Activated T-helper 1 cell treated with anti-CD3 and anti-CD28 coated beads, Interleukin-2, amount 50 U/mL, for 16 hours (primary cell): Measurements from ENCODE around the gene TFEB.

Experiments
- DNase-seq, 2 donors: peaks; one replicate each; pipeline ENCODE4 v3.0.0-alpha.2; 2020; ENCODE audit warnings: low read depth in 1 of 2, low spot score in 1 of 2

Gene TFEB

DNA sequence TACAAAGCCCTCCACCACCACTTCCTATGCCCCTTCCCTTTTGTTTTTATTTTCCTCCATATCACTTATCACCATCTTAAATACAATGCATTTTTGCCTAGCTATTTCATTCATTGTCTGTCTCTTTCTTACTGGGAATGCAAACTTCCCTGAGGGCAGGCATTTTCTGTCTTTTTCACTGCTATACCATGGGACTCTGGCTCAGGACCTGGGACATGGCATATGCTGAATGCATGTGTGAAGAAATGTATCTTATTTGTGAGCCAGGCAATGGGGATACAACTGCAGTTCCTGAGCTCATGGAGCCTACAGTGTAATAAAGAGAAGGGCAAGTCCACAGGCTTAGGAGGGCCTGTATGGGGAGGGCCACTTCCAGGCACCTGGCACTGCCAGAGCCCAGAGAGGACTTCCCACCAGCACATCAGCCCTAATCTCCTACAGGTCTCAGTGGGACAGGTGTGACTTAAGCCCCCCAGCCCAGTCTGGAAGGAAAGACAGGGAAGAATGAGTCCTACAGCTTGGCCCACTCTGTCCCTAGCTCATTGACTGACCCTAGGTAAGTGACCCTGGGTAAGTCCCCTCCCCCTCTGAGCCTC lies 43.2 kb downstream of the TFEB start:
- DNase-seq, result no peak

DNA sequence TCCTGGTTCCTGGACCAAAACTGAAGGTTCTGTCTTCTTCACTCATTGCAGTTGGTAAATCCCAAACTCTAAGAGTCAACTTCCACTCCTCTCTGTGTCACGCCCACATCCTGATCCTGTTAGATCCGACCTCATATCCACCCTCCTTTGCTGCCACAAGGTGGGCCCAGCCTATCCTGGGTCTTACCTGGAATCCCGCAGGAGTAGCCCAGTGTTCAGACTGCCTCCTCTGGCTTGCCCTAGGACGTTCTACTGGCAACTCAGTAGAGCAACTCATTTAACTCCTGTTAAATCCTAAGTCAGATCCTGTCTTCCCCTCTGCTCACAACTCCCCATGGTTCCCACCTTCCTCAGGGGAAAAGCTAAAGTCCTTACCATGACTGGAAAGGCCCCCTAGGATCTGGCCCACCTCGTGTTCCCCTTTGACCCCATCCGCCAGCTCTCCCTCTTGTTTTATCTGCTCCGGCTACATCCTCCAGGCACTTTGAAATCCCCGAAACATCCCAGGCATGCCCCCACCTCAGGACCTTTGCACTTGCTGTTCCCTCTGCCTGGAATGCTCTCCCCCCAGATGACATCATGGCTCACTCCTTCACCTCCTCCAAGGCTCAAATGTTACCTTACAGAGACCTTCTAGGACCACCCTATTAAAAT lies 43.9 kb downstream of the TFEB start:
- no peak for DNase-seq

DNA sequence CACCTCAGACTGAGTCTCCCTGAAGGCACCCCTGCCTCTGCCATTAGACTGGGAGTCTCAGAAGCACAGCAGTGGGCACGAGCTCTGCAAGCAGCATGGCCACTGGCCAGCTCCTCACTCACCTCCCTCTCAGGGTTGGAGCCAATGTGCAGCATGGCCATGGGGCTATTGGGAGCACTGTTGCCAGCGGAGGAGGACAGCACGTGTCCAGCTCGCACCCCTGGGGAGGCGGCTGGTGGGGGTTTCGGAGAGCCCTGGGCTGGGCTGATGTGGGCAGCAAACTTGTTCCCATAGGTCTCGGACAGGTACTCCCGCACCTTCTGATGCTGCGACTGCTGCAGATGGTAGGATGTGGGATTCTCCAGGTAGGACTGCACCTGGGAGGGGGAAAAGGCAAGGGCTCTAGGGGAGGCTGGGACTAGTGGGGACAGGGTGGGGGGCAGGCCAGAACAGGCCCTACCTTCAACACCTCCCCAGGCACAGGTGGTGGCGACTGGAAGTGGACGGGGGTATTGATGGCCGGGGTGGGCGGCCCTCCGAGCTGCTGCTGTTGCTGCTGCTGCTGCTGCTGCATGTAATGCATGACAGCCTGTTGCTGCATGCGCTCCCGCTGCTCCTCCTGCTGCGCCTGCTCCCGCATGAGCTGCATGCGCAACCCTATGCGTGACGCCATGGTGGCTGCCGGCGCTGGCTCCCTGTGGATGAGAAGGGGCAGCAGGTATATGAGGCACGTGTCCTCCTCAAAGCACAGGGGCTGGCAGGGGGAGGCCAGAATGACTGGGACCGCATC lies 44.7 kb downstream of the TFEB start:
- no peak for DNase-seq

DNA sequence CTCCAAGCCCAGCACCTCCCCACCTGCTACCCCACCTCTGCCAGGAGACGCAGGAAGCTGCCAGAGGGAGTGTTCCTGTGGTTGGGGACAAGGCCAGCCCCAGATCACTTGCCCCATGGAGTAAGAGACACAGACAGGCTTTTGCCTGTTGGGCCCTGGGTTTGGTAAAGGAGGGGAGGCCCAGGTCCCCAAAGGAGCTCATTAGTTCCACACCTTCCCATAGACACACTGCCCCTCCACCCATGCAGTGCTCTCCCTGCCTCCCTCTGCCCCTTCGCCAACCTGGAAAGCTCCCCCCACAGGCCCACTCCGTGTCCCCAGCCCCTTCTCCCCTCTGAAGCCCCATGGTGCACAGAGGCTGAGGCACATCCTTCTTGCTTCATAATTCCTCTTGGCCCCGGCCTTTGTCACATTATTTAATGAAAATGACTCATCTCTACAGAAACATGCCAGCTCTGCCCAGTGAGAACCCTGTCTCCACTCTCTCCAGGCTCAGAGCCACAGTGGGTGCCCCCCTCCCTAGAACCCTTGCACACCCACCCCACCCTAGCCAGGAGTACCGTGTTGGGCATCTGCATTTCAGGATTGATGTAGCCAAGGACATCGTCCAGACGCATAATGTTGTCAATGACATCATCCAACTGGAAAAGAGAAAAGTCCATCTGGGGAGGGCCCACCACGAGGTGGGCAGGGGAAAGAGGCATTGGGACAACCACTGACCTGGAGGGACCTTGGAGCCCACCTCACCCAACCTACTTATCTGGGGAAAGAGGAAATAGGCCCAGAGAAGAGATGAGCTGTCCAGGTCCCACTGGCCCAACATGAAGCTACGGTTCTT lies 46.0 kb downstream of the TFEB start:
- DNase-seq, result no peak

DNA sequence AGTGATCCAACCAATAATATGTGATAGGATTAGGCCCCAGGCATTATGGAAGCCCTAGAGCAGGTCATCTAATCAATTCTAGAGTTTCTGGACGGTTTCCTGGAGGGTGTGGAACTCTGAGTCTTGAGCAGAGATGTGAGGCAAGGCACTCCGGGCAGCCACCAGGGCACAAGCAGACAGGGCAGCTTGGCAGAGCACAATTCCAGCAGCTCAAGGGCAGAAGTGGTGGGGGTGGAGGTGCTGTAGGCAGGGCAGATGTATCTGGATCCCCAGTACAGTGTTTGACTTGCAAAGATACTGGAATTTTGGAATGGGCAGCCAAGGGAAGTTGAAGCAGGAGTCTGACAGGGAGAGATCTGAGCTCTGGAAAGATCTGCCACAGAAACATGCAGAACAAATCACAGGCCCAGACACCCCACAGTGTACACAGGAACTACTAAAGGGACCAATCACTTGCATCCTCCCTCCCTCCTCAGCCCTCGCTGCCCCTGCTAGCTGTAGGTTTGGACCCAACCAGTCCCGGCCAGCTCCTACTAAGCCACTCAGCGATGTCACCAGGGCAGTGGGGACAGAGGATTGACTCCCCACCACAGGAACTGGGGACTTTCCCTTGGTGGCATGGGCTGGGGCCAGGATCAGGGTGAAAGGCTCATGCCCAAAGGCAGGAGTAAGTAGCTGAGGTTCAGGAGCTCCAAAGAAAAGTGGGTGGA lies 47.0 kb downstream of the TFEB start:
- no peak for DNase-seq

DNA sequence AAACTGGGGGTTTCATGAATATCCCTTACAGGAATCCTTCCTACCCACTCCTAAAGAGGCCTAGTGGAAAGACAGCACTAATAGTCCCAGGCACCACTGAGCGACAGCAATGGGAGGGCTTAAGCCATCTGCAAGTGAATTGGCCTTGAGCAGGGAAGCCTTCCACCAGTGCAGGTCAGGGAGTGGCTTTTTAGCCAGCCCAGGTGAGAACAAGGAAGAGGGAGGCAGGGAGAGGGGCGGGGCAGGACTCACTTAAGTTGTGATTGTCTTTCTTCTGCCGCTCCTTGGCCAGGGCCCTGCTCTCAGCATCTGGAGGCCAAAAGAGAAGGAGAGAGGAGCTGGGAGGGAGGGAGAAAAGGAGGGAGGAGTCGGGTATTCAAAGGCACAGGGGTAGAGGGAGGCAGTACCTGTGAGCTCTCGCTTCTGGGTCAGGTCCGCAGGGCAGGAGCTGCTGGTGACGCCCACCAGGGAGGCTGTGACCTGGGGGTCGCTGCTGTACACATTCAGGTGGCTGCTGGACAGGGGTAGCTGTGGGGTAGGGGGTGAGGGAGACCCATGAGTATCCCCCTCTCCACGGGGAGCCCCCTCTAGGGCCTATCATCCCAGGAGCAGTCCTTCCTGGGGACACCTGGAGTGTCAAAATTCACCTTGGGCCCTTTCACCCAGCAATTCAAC lies 47.8 kb downstream of the TFEB start:
- no peak for DNase-seq

DNA sequence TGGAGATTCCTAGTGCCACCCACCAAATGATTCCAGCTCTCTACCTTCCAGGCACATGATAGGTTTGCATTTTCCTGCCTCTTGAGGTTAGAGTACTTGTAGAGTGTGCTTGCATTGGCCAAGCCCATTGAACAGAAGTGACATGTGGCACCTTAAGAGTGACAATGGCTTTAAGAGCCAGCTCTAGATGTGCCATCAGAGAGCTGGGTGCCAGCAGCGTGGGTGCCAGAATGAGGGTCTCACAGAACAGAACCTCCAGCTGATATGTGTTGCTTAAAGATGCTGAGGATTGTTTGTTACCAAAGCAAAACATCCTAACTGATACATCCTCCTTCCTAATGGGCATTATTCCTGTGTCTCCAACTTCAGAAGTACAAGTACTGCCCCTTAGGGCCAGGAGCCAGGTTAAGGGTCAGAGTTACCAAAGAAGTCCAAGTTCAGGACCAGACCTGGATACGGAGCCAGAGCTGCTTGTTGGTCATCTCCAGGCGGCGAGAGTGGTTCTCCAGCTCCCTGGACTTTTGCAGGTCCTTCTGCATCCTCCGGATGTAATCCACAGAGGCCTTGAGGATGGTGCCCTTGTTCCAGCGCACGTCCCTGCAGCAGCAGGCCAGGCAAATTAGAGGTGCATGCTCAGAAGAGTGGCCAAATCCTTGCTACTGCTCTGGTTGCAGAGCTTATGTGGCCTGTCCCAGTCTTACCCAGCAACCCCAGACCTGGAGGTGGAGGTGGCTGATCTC lies 49.6 kb downstream of the TFEB start:
- no peak for DNase-seq

DNA sequence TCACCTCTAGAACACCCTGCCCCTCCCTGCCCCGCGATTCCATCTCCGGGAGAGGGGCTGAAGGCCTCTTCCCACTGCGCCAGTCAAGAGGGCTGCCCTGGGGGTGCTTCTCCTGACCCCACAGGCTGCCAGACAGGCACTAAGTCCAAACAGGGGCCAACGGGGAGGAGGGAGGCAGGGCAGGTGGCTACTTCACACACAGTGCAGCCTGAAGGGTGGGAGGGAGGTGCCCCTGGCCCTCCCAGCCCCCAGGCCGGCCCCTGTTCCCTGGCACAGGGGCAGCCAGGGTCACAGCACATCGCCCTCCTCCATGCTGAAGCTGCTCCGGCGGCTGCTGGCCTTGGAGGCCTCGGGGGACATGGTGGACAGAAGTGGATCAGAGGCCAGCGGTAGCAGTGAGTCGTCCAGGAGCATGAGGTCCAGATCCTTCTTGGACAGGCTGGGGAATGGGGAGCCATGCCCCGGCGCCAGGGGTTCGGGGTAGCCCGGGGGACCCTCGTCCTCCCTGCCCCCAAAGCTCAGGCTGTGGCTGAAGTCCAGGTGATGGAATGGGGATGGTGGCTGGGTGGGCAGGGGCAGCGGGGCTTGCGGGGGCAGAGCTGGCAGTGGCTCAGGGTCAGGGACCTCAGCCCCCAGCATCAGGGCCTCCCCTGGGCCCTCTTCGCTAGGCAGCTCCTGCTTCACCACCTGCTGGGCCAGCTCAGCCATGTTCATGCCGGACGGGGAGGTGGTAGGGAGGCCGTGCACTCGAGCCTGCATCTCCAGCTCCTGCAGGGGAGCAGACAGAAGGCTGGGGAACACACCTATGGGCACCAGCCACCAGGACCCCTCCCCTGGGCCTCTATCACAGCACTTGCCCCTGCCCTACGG lies 50.9 kb downstream of the TFEB start:
- no peak for DNase-seq

DNA sequence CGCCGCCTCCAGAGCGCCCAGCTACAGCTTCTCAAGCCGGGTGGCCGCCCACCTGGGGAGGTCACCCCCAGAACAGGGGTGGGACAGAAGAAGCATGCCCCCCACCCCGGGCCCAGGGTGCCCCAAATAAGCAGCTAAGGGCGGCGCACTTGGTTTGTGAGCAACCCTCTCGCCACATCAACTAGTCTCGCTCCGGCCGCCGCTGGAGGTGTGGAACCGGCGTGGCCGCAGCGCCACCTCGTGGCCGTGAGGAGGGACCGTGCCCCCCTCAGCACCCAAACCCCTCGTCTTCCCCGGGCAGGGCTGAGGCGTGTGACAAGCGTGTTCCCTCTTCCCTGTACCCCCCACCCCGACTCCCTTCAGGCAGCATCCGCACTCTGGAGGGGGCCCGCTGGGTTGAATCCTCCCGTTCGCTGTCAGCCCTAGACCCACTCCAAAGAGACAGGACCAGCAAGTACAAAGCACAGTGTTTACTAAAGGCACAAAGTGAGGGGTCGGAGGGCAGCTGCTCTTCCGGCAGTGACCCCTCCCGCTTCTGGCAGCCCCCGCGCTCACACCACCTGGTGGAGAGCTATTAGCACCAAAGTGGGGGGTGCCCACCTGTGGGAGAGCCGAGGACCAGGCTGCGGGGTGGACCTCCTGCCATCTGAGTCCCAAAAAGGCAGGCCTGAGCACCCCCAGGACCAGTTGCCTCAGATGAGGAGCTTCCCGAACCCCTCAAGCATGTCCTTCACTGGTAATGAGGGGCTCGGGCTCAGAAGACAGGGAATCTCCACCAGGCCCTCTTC lies 51.7 kb downstream of the TFEB start:
- peak; percentile 64 to 68 for DNase-seq

DNA sequence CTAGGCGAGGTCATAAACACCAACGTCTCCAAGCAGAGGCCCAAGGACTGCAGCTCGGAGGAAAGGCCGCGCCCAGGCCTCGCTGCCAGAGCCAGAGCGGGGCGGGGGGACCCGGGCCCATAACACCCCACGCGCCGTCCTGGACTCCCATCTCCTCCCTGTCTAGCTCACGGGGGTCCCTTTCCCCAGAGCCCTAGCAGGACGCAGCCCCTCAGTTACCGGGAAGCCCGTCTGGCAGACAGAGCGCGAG lies 52.2 kb downstream of the TFEB start:
- no peak for DNase-seq

DNA sequence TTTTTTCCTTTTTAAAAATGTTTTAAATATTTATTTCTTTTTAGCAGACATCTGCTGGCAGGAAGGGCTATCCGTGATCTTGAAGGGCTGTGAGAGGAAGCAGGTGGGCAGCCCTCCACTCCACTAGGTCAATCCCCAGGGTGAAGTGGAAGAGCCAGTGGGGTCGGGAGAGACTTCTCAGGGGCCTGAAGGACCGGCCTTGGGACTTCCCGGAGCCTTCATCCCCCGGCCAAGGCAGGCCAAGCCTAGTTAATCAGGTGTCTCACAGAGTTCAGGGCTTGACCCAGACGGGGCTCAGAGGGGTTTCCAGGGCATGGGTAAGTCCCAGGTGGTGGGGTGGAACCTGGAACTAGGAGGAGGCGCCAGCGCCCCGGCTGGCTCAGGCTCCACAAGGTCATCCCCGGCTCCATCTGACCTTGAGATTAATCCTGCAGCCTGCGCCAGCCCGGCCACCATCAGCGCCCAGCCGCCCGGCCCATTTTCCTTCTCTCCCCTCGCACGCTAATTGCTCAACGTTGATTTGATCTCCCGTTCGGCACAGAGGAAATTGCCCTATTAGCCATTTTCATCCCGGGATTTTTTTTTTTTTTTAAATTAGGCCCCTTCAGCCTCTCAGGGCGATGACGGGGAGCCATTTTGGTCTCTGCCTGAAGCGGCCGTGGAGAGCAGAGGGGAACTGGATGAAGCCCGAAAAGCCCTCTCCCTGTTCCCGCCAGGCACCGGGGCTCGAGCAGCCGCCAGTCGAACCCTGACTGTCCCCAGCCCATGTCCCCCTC lies 52.7 kb downstream of the TFEB start:
- no peak for DNase-seq

DNA sequence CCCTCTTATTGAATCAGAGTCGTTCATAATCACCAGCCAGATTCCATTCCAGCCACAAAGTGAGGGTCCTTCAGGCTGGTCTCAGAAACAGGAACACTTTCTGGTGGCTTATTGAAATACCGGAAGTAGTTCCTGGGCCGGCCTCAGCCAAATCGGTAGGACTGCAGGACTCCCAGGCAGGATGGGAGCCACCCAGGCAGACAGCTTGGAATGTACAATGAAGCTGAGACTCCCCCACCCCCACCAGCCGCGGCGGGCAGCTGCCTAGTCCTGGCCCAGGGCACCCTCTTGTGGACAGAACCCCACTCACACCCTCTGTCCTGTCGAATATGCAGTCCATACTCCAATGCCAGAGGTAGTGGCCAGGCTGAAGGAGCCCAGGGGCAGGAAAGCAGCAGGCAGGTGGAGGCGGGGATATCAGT lies 53.3 kb downstream of the TFEB start:
- peak; percentile 33 to 44 for DNase-seq

DNA sequence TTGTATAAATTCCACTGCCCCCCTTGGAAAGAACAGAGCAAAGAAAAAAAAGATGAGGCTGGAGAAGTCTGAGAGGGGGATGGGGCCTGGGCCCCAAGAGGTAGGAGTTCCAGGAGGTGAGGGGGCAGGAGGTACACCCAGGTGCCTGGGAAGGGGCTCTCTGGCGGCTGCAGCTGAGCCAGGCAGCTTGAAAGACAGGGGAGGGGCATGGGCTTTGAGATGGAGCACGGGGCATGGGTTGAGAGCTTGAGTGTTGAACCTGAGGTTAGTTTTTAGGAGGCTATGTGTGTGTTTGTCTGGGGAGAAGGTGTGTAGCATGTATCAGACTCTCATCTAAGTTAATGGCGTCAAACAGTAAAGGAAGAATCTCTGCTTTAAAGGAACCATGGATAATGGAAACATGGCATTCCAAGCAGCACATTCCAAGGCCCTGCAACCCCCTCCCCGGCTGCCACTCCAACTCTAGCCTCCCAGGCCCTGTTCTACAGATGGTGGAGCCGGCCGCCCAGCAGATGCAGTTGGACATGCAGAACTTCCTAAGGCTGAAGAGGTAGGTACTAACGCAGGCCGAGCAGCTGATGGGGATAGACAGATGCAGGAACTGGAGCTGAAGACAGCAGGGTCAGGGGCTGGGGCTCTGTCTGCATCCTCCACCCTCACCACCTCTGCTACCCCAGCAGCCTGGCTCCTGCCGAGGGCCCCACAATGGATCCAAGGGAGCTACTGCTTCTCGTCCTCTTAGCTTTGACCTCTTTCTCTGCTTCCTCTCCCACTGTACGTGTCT lies 55.0 kb downstream of the TFEB start:
- DNase-seq, result no peak

DNA sequence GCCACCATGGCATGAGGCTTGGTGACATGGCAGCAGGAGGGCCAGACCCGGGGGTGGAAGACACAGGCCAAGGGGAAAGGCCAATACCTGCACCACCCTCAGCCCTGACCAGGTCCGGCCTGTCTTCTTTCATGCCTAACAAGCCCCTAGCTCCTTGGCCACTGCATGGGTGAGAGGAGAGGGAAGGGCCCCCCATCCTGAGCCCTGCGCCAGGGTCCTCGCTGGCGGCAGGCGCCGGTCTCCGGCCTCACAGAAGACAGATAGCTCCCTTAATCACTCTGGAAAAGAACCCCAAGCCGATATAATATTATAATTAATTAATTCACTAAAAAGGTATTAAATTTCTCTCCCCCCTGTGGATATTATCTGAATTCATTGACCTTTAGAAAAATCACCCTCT lies 55.7 kb downstream of the TFEB start:
- no peak for DNase-seq

DNA sequence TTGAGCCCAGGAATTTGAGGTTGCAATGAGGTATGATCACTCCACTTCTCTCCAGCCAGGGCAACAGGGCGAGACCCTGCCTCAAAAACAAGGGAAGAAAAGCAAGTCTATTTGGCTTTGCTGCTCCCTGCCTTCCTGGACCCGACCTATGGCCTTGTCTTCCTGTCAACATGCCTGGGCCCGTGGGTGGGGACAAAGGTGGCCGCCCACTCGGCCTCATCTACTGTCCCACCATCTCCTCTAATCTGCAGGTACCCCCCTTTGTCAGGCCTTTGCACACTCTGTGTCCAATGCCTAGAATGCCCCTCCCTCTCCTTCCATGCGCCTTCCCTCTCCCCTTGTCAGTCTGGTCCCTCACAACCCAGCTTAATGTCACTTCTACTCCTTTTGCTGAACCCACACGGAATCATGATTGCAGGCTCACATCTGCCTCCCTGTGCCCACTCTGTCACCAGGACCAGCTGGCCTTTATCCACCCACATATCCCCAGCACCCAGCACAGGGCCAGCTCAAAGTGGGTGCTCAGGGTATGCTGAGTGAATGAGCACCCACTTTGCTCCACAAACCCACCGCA lies 56.8 kb downstream of the TFEB start:
- DNase-seq, result no peak
